Mucosa of gallbladder (tissue), 1 donor: Measurements from ENCODE around the gene TPBGL. TPM values are rescaled to one million over a fixed set of nuclear protein-coding genes. Genes with fewer than 3 reads are reported as not detected.

Experiments
- DNase-seq: peaks from one replicate; pipeline ENCODE4 v3.0.0-alpha.2; 2020; ENCODE audit warnings: low spot score
- total RNA-seq: library from RNA; stranded (reverse); gene quantifications from one replicate; pipeline ENCODE4 v1.2.1, GENCODE V29; 2021
- donor health status: DM: no; HTN: no; CAD: no.

Gene TPBGL
- total RNA-seq, 1 donor from 2014 or later = 0.17 TPM

DNA sequence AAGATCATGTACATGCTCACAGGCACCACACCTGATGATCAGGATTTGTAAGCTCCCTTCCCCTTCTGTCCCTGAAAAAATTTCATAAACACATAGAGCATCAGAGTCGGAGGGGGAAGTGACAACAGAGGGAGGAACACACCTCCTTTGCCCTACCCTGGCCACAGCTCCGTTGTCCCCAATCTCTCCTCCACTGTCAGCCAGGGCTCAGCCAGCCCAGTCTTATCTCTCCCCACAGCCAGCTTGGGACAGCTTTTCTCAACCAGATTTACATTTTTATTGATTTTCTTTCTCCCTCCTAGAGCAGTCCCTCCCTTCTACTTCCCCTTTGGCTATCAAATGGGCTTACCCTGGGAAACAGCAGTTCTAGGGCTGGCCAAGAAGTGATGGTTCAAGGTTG, 32.1 kb upstream of the TPBGL start:
- DNase-seq = no peak

DNA sequence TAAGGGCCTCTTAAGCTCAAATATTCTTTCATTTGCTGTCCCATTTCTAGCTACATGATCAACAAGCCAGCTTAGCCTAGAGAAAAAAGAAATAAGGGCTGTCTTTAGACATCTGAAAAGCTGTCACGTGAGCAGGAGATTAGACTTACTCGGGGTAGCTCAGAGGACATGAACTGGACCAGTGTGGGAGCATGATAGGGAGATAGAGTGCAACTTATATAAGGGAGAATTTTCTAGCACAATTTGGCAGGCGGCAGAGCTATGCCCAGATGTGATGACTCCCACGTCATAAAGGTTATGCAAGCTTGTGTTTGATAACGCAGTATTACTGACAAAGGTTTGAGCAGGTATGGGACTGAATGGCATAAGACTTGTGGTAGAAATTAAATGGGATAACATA, 28.2 kb upstream of the TPBGL start:
- no peak for DNase-seq

DNA sequence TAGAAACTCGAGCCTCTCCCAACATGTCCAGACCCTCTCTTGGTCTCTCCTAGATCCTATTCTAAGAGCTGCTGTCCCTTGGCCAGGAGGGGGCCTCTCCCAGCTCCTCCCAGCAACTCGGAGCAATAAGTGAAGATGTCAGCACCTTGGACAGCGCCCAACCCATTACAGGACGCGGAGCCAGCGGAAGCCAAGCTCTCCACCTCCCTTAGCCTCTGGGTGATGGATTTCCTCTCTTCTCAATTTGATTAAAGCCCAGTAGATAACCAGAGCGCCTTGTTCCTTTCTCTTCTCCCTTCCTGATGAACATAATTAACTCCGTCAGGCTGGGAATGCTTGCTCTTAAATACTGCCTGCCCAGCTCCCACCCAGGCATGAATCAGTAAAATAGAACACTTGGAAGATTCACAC, 26.2 kb upstream of the TPBGL start:
- DNase-seq = peak; percentile 86

DNA sequence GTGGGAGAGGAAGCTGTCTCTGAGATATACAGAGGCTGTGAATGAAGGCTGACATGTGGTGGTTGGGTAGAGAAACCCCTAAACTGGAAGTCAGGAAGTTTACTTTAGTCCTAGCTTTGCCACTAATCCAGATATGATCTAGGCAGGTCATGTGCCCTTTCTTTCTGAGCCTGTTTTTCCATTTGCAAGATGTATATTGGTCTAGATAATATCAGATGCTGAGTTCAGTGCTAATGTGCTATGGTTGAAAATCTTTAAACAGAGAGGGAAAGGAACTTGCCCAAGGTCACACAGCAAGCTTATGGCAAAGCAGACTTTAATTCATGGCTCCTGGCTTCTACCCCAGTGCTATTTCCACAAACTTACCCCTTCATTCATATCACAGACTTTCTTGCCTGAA, 25.7 kb upstream of the TPBGL start:
- no peak for DNase-seq

DNA sequence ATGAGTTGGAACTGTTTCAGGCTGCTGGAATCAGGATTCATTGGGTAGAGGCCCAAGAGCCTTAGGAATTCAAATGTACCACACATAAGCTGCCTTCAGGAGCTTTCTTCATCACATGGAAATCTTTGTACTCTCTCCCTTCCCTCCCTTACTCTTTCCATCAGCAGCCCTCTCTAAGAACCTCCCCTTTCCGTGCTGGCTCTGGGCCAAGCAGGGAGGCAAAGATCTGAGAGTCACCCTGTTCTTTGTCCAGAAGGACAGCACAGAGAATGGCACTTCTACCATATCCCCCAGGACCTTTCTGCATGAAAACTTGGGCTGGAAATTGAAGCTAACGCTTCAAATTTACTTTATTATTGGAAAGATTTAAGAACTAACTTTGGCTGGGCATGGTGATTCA, 20.7 kb upstream of the TPBGL start:
- DNase-seq = no peak

DNA sequence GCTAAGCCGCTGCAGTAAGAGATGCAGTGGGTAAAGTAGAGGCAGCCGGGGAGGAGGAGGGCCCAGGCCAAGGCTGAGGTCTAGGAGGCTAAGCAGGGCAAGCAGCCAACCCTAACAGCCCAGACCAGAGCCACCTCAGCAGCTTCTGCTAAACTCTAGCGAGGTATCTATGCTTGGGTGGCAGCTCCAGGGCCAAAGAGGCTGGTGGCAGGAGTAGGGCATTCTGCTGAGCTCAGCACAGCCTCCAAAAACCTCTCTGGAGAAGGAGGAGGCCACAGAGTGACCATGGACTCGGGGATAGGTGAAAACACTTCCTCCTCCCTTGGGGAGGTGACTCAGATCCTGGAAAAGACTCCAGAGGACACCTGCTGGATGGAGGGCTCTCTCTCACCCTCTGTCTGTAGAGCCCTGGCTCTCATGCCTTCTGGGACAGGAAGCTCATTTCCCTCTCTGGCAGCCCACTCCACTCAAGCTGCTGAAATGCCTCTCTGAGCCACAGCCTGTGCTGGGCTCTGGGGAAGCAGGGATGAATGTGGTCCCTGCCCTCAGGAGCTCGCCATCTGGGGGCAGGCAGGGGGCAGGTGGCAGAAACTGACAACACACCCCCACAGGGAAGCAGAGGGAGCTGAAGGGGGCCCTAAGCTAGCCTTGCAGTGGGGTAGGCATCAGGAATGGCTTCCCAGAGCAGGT, 16.5 kb upstream of the TPBGL start:
- DNase-seq = no peak

DNA sequence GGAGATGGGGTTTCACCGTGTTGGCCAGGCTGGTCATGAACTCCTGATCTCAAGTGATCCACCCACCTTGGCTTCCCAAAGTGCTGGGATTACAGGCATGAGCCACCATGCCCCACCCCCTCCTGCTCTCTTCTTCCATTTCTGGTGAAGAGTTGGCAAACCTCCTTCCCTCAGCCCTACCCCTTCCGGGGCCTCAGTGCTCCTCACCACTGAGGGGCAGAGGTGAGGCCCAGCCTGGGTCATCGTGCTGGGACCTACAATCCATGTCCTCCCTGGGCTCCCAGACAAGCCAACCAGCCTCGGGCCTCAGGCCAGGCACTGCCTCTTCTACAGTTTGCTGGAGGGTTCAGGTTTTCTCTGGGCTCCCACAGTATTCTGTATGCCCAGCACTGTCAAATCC, 14.8 kb upstream of the TPBGL start:
- no peak for DNase-seq

DNA sequence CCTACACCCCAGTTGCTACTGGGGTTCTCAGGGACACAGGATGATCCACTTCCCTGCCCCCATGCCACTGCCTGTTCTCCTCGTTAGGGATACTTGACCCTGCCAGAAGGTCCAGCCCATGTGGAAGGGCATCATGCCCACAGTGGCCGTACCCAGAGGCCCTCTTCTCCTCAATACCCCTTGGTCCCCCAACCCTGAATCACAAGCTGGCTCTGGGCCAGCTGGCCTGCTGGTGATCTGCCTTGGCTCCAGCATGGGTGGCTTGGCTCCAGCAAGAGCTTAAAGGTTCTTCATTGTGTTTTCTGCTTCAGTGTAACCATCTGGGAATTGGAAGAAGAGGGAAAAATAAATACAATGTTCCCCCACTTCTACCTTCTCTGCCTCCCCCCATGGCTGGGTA, 11.1 kb upstream of the TPBGL start:
- no peak for DNase-seq

DNA sequence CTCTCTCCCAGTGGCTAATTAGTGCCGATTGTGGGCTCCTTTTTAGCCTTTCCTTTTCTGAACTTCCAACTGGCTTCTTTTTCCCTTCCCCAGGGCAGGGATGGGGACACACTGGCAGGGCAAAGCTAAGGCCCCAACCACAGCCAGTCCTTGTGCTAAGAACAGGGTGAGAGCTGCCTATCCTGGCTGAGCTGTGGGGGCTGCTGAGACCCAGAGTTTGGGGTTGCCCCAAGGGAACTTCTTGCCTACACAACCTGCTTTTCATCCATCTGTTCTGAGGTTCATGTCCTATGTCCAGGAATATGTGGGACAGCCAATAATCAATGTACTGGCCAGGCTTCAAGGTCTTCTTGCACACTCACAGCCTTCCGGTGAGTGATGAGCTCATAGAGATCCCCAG, 10.0 kb upstream of the TPBGL start:
- no peak for DNase-seq

DNA sequence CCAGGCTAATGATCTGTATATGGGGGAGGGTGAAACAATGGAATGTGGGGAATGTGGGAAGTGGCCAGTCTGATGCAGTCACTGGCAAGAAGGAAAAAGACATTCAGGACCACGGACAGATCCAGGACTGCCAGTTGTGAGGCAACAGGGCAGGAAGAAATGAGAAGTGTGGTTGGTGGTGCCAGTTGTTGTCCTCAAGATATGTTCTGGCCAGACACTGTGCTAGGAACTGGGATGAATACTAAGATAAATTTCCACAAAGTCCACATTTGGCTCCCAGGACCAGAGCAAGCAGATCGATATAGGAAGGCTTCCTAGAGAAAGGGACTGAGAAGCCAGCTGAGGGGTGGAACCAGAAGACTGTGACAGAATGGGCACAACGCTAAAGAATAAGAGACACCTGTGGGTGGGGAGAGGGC, 6.8 kb upstream of the TPBGL start:
- peak; percentile 54 for DNase-seq

DNA sequence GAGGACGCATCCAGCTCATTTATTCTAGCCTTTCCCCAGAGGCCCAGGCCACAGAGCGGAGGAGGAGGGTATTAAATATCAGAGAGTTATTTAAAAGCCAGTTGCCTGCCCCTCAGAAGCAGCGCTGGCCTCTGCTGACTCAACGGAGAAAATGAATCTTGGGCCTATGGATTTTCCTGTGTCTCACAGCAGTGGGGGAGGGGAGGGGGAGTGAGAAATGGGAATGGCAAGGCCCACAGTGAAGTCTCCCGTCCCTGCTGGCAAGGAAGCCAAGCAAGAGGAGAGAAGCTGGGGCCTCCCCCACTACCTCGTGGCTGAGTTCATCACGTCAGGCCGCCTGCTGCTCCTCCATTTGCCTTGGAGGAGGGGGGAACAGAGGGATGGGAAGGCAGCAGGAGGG, 4.5 kb upstream of the TPBGL start:
- DNase-seq = no peak

DNA sequence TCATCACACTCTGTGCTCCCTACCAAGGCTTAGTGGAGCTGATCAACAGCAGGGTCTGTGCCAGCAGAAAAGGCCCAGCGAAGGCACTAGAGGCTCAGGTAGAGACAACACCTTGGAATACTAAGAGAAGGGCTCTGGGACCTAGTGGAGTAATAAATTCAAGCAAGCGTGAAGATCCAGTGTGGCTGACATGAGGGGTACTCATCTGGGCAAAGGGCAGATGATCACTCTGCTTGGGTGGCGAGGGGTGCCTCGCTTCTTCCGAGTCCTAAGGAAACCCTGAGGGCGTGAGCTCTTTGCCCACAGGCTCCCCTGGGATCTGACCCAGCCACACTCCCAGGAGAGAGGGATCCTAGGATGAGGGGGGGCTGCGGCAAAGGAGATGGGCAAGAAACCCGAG, 3.5 kb upstream of the TPBGL start:
- DNase-seq = no peak

DNA sequence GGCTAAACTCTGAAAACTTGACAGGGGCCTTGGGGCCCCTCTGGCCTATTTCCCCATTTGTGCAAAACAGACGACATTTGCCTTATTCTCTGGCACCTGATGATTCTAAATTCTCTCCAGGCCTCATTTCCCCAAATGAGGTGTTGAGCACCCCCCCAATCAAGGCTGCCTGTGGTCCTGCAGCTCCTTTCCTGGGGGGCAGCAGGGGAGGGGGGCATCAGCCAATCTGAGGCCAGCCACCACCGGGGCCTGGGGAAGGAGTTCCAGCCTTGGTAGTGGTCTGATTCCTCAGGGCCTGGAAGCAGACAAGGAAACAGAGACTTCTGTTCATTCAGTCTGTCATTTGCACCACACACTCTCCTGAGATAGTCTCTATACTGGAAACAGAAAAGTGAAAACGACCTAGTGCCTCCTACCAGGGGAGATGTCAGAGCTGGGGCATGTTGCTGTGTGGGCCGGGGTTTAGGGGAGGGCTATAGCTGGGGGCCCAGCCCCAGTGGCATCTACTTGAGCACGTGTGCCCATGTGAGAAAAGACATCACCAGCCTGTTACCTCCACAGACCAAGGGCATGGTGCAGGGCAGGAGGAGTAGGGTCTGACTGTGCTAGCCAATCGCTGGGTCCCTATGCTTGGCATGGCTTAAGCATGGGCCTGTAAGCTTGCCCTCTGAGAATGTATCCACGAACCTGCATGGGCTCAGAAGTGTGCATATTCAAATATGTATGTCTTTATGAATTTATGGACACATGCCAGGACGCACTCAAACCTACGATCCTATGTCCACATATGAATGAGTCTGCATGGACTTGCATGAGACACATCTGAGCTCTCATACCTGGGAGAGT, 1.8 kb upstream of the TPBGL start:
- DNase-seq = no peak

DNA sequence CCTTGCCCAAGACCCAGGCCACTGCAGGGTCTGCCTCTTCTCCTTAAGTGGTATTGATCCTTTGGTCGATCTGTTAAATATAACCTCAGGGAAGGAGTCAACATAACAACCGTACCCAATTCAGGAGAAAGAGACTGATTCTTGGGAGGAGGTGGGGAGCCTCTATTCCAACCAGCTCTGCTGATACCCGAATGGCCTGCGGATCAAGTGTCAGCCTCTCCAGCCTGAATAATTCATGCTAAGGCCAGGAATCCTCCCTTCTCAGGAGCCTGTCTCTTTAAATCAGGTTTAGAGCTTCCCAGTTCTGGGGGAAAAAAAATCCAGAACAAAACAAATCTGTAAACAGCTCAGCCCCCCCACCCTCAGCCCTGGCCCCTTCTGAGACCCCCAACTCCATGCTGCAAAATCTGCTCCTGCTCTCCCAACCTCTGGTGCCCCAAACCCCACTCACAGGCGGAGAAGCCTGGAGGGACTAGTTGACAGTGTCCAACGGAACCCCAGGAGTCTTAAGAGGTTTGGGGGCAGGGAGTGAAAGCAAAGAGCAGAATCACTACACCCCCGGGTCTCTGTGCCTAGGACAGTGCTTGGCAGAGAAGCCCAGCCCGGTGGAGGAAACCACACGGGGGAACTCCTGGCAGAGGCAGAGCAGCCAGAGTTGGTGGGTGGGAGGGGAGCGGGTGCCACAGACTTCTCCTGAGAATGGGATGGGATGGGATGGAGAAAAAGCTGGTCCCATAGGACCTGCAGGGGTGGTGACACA, 863 bp upstream of the TPBGL start:
- no peak for DNase-seq

DNA sequence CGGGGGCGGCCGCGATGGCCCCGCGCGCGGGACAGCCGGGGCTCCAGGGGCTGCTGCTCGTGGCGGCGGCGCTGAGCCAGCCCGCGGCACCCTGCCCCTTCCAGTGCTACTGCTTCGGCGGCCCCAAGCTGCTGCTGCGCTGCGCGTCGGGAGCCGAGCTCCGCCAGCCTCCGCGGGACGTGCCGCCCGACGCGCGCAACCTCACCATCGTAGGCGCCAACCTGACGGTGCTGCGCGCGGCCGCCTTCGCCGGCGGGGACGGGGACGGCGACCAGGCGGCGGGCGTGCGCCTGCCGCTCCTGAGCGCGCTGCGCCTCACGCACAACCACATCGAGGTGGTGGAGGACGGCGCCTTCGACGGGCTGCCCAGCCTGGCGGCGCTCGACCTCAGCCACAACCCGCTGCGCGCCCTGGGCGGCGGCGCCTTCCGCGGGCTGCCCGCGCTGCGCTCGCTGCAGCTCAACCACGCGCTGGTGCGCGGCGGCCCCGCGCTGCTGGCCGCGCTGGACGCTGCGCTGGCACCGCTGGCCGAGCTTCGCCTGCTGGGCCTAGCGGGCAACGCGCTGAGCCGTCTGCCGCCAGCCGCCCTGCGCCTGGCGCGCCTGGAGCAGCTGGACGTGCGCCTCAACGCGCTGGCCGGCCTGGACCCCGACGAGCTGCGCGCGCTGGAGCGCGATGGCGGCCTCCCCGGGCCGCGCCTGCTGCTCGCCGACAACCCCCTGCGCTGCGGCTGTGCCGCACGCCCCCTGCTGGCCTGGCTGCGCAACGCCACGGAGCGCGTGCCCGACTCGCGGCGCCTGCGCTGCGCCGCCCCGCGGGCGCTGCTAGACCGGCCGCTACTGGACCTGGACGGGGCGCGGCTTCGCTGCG, 697 bp downstream of the TPBGL start:
- peak; percentile 89 for DNase-seq

DNA sequence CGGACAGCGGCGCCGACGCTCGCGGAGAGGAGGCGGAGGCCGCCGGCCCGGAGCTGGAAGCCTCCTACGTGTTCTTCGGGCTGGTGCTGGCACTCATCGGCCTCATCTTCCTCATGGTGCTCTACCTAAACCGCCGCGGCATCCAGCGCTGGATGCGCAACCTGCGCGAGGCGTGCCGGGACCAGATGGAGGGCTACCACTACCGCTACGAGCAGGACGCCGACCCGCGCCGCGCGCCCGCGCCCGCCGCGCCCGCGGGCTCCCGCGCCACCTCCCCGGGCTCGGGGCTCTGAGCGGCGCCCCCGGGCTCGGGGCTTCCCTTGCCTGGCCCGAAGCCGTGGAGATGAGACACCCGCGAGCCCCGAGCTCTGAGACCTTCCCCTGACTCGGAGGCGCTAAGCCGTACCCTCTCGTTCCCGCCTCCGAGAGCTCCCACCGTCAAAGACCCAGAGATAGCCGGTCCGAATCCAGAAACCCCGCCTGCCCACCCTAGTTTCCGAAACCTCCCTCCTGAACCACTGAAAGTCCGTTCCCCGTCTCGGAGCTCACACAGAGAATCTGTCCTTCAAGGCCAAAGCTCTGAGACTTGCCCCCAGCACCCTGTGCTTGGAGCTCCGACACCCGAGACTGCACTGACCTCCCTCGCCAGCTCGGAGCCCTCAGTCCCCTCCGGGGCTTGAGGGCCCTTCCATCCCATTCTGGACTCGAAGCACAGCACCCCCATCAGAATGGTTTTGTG, 1.5 kb downstream of the TPBGL start:
- DNase-seq = no peak

DNA sequence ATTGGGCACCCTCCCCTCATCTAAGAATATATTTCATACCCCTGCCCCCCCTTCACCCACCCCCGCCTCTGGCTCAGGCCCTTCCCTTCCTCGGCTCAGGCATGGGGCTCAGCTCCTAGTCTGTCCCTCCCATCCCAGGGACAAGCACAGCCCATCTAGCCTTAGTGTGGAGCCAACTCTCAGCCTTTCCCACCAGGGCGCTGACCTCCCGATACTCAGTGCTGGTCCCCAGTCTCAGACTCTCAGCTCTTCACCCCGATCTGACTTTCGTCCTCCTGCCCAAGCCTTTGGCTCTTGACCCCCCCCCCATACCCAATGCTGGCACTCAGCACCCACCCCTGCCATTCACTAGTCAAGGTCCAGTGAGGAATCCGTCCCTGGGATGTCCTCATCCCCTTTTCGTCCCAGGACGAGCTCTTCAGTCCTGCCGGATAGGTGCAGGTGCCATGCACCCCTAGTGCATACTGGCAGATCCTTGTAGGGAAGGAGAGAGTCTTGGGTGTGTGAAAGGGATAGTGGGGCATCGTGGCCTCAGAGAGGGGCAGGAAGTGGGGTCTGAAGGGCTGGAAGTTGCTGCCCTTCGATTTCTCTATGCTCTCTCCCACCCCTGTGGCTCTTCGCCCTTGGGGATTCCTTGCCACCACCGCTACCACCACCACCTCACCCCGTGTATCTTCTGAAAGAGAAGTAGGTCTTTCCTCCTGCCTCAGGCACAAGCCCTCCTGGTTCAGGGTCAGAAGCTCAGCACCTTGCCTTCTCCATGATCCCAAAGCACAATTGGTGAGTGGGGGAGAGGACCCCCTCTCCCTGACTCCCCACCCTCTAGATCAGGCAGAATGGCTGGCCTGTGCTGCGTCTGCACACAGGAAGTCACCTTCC, 2.4 kb downstream of the TPBGL start:
- DNase-seq = no peak

DNA sequence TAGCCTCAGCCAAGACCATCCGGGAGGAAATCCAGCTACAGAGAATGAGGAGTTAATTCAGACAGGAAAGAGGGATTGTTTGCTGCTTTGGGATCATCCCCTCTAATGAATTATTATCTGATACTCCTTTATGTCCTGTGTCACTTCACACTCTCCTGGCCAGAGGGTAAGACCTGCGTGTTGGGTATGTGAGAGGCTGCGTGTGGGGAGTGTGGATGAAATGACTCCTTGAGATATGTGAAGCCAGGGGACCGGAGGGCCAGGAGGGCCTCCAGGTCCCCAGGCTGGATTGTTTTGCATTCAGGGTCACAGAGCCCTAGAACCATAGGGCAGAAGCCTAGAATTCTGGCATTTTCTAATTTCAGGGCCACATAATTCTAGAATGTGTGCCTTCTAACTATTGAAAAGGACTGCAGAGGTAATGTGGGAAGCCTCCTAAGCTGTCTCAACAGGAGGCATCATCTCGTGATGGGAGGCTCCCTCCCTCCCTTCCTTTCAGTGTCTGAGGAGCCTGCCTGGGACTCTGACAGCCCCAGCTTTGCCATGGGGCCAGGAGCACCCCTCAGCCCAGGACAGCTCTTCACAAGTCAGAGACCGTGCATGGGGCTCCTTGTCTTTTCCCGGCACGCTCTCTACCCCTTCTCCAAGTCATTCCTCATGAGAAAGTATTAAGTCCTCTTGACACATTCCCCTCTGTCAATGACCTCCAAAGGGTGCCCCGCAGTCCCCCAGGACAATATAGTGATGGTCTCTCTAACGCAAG, 3.7 kb downstream of the TPBGL start:
- no peak for DNase-seq

DNA sequence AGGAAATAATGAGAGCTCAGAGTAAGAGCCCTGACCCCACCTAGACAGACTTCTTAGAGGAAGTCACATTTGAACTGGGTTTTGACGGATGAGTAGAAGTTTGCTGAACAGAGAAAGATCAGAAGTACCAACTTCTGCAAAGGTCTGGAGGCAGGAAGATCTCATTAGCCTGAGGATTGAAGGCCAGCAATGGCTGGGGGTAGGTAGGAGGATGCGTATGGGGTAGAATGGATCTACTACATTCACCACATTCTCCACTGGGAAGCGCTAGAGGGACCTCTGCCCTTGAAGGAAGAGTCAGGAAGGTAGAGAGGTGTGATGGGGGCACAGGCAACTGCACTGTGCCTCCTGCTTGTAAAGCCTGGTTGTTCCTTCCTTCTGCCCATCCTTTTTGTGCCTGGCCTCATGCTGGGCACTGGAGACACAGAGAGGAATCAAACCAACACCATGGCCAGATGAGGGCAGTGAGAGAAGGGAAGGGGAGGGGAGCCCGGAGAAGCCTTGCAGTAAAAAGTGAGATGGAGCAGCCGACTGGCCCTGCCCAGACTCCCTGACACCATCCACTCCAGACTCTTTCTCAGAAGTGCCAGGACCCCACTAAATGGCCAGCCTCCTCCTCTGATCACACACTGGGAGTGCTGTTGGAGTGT, 4.9 kb downstream of the TPBGL start:
- DNase-seq = no peak
